Islet of Langerhans (tissue), 1 donor: ENCODE results near the gene TMEM94.
"Not testable (repeated sequence)": the region's sequence is repeated elsewhere in the genome, so short reads cannot be mapped to it uniquely, and the experiment has no call there.

Experiments
- FAIRE-seq: peaks from one replicate; lab custom pipeline; 2011; peaks lifted over from hg19 to GRCh38; lab: Jason Lieb, UNC

TMEM94 gene

GRCh38 chr17:75512926-75513640, 56.6 kb downstream of the TMEM94 start:
- FAIRE-seq, result no peak

- FAIRE-seq, result no peak
Observed at GRCh38 chr17:75513641-75514000, 57.2 kb downstream of the TMEM94 start.

GRCh38 chr17:75514299-75514918, 58.0 kb downstream of the TMEM94 start:
- no peak for FAIRE-seq

- FAIRE-seq, result no peak
Observed at GRCh38 chr17:75514919-75515495, 58.6 kb downstream of the TMEM94 start.

GRCh38 chr17:75515496-75516254, 59.2 kb downstream of the TMEM94 start, which contains the start of gene CASKIN2:
CASKIN2 (minus strand) TSS chr17:75515537; CDS start chr17:75513804, 1,733 bp downstream.
- FAIRE-seq, result no peak

GRCh38 chr17:75516255-75516618, 59.8 kb downstream of the TMEM94 start, which contains the start of gene TSEN54:
TSEN54 (plus strand) TSS chr17:75516528; CDS start chr17:75516561, 33 bp downstream.
- no peak for FAIRE-seq

- FAIRE-seq, result no peak
Observed at GRCh38 chr17:75516619-75517296, 60.3 kb downstream of the TMEM94 start.

- FAIRE-seq, result no peak
Observed at GRCh38 chr17:75517297-75517865, 60.9 kb downstream of the TMEM94 start.

DNA sequence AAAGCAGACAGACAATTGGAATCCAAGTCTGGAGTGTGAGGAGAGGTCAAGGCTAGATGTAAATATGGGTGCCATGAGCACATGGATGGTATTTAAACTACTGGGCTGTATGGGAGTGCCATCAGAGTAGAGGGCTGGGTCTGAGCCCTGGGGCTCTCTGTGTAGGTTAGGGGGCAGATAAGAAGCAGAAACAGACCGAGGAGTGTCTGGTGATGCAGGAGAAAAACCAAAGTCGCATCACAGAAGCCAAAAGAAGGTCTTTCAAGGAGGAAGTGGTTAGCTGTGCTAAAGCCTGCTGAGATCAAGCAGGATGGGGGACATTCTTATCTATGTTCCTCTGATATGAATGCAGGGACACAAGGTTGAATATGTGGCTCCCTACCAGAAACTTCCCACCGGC, 61.8 kb downstream of the TMEM94 start:
- no peak for FAIRE-seq

GRCh38 chr17:75518983-75519537, 62.6 kb downstream of the TMEM94 start:
- FAIRE-seq, result no peak

DNA sequence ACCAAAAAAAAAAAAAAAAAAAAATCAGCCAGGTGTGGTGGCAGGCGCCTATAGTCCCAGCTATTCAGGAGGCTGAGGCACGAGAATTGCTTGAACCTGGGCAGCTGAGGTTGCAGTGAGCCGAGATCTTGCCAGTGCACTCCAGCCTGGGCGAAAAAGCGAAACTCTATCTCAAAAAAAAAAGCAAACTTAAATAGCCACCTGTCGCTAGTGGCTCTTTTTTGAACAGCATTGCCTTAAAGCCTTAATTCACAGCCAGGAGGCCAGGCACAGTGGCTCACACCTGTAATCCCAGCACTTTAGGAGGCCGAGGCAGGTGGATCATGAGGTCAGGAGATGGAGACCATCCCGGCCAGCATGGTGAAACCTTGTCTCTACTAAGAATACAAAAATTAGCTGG, 64.0 kb downstream of the TMEM94 start:
- FAIRE-seq, result not testable (repeated sequence)

DNA sequence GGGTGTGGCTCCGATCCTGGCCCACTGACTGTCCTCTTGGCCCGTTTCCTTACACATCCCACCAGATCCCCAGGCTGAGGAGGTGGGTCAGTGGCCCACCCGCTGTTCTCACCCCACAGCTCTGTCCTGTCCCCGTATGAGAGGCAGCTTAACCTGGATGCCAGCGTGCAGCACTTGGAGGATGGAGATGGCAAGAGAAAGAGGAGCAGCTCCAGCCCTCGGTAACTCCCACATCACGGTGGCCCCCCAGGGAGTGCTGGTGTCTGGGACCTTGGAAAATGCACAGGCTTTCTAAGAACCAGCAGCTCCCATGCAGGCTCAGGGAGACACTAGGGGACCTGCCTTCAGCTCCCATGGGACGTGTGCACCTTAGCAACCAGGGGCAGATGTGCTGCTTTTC, 64.9 kb downstream of the TMEM94 start:
- FAIRE-seq, result no peak

DNA sequence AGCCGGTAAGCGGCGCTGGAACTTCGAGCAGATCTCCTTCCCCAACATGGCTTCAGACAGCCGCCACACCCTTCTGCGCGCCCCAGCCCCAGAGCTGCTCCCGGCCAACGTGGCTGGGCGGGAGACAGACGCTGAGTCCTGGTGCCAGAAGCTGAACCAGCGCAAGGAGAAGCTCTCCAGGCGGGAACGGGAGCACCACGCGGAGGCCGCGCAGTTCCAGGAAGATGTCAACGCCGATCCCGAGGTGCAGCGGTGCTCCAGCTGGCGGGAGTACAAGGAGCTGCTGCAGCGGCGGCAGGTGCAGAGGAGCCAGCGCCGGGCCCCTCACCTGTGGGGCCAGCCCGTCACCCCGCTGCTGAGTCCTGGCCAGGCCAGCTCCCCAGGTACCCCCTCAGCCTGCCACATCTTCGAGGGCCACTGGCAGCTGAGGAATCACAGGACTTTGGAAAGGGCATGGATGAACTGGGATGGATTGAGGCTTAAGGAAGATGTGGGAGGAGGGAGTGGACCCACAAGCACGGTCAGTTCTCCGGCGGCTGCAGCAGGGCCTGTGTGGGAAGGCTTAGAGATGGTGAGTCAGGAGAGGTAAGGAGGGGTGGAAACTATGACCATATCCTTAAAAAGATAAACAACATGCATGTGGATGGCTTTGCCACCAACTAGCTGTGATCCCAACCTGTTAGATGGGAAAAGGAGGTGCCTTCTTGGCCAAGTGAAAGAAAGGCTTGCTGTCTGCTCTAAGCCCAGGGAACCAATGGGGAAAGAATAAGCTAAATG, 65.7 kb downstream of the TMEM94 start:
- no peak for FAIRE-seq

DNA sequence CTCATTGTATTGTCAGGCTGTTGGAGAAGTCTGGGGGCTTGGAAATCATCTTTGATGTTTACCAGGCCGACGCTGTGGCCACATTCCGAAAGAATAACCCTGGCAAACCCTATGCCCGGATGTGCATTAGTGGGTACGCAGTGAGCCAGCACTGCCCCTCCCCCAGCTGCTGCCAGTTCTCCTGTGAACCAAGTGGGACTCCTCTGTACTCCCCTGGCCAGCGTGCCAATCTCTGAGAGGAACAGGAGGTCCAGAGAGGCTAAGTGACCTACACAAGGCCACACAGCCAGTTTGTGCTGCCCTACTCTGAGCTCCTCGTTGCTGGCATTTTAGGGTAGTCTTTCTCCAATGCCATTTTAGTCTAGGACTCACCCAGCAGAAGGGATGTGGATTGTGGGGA, 67.2 kb downstream of the TMEM94 start:
- no peak for FAIRE-seq

- FAIRE-seq, result no peak
Observed at GRCh38 chr17:75524269-75524969, 68.0 kb downstream of the TMEM94 start.

GRCh38 chr17:75524970-75525805, 68.8 kb downstream of the TMEM94 start, which contains the start of gene LLGL2:
LLGL2 (plus strand) TSS chr17:75525697; CDS start chr17:75543427, 17,730 bp downstream.
- no peak for FAIRE-seq

- FAIRE-seq, result no peak
Observed at GRCh38 chr17:75525806-75526554, 69.5 kb downstream of the TMEM94 start.

GRCh38 chr17:75526555-75527270, 70.3 kb downstream of the TMEM94 start:
- FAIRE-seq, result no peak
